DMS114 treated with DMSO at 0.1 percent for 48 hours (cell line): Measurements from ENCODE around the gene GARS1.

Source experiments
- DNase-seq: peaks from one replicate; lab custom pipeline; 2025; ENCODE audit not compliant: unreplicated experiment; lab: John Stamatoyannopoulos, UW

The GARS1 gene, protein sequence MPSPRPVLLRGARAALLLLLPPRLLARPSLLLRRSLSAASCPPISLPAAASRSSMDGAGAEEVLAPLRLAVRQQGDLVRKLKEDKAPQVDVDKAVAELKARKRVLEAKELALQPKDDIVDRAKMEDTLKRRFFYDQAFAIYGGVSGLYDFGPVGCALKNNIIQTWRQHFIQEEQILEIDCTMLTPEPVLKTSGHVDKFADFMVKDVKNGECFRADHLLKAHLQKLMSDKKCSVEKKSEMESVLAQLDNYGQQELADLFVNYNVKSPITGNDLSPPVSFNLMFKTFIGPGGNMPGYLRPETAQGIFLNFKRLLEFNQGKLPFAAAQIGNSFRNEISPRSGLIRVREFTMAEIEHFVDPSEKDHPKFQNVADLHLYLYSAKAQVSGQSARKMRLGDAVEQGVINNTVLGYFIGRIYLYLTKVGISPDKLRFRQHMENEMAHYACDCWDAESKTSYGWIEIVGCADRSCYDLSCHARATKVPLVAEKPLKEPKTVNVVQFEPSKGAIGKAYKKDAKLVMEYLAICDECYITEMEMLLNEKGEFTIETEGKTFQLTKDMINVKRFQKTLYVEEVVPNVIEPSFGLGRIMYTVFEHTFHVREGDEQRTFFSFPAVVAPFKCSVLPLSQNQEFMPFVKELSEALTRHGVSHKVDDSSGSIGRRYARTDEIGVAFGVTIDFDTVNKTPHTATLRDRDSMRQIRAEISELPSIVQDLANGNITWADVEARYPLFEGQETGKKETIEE

DNA sequence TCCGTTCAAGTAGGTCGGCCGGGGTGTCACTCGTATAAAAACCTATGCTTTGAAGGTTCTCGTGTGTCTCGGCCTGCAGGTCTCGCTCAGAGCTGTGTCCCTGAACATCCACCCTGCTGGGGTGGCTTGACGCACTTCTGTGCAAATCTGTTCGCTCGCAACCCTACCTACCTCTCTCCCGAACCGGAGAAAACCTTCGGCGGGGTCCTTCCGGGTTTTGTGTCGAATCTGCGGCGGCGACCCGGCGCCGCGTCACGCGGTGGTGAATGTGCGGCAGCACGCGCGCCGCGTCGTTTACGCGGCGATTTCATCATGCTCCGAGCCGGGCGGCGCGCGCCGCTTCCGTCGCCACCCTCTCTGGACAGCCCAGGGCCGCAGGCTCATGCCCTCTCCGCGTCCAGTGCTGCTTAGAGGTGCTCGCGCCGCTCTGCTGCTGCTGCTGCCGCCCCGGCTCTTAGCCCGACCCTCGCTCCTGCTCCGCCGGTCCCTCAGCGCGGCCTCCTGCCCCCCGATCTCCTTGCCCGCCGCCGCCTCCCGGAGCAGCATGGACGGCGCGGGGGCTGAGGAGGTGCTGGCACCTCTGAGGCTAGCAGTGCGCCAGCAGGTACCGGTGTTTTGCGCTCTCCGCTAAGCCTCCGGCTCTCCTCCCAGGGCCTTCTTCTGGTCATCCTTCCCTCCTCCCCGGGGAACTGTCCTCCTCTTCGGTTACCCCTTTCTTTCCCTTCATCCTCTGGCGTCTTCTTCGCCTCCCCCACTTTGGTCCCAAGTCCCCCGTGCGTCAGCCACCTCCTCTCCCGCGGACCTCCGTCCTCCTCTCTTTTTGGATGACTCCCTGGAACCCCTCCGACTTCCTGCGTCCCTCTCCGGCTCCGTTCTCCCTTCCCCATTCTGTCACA, at the start of gene GARS1:
Gene GARS1, plus strand, starts transcription at position 339 of the 896 bp plus-strand sequence. Its CDS starts 44 bp downstream, at position 383.
- DNase-seq, result peak; percentile 78

DNA sequence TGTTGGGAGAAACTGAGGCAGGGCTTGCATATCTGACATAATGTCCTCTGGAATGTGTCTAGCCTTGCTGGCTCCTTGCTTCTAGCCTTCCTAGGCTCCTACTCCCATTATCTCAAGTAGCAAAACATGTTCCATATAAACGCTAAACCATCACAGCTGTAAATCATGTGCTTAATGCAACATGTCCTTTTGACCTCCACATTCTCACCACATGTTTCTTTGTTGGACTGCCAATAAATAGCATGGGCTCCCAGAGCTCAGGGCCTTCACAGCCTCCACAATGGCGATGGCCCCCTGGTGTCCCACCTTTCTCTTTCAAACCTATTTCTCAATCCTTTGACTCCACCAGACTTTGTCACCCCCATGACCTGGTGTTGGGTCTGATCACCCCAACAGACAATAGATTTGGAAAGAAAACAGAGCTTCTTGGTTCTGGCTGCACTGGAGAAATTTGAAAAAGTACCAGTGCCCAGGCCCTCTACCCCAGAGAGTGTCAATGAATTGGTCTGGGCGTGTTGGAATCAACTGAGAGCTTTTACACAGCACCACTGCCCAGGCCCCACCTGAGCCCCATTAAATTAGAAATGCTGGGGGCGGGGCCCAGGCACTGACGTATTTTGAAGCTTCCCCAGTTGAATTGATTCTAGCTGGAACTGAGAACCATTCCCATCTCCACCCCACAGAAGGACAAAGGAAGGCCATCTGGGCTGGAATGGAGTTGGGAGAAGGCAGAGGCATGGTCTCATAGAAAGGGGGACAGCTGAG, 48.7 kb upstream of the GARS1 start:
- DNase-seq, result no peak

- DNase-seq, result no peak
These were observed 48.1 kb upstream of the GARS1 start for GRCh38 chr7:30546596-30546995.

- peak; percentile 59 for DNase-seq
These were observed 45.8 kb upstream of the GARS1 start for GRCh38 chr7:30548845-30549244.

DNA sequence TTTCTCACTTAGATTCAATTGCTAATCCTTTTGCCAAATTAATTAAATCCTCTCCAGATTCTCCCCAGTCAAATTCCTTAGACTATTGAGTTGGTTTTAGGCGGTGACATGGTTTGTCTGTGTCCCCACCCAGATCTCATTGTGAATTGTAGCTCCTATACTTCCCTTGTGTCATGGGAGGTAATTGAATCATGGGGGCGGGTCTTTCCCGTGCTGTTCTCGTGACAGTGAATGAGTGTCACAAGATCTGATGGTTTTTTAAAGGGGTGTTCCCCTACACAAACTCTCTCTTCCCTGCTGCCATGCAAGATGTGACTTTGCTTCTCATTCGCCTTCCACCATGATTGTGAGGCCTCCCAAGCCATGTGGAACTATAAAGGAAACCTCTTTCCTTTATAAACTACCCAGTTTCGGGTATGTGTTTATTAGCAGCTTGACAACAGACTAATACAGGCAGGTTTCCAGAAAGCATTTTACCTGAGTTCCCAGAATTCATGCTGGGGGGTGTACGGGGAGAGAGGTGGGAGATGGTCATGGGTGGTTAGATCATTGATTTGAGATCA, 44.7 kb upstream of the GARS1 start:
- DNase-seq, result no peak

DNA sequence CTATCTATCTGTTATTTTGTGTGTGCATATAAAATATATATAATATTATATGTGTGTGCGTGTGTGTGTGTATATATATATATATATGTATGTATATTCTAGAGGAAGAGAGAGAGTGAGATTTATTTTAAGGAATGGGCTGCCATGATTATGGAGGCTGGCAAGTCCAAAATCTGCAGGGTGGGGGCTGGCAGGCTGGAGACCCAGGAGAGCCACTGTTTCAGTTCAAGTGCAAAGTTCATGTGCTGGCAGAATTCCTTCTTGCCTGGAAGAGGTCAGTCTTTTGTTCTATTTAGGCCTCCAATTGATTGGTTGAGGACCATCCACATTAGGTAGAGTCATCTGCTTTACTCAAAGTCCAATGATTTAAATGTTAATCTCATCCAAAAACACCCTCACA, 42.3 kb upstream of the GARS1 start:
- DNase-seq, result no peak

DNA sequence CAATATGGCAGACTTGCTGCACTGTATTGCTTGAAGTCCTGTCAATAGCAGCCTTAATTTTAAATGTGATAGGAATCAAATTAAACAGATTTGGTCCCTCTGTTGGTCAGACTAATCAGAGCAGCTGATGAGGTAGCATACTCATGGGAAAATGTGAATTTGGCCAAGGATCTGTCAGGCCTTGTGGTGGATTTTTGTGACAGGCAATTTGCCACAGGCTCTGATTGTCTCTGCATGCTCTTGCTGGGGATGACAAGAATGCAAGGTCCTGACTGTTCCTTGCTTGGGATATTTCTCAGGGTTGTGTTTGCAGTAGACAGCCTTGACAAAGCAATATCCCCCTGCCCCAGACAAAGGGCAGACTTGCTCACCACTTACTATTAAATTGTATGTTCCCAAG, 41.5 kb upstream of the GARS1 start:
- no peak for DNase-seq

GRCh38 chr7:30553546-30553945, 41.1 kb upstream of the GARS1 start:
- DNase-seq, result no peak

DNA sequence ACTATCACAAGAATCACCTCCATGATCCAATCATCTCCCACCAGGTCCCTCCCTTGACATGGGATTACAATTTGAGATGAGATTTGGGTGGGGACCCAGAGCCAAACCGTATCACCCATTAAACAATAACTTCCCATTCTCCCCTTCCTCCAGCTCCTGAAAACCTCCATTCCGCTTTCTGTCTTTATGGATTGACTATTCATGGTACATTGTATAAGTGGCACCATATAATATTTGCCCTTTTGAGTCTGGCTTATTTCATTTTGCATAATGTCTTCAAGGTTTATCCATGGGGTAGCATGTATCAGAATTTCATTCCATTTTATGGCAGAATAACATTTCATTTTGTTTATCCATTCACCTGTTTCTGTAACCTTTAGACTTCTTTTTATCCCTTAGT, 39.2 kb upstream of the GARS1 start:
- no peak for DNase-seq

- no peak for DNase-seq
These were observed 37.8 kb upstream of the GARS1 start for GRCh38 chr7:30556840-30557239.

DNA sequence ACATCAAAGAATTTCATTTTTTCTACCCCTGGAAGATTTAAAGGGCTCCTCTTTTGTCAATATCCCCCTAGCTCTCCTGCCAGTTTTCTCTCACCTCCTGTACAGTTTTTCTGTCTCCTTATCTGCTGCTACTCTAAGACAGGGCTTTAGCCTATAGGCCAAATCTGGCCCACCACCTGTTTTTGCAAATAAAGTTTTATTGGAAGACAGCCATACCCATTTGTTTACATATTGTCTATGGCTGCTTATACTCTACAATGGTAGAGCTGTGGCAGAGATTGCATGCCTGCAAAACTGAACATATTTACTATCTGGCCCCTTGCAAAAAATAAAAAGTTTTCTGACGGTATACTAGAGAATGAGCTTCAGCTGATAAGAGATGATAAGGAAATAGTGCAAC, 37.4 kb upstream of the GARS1 start:
- no peak for DNase-seq

DNA sequence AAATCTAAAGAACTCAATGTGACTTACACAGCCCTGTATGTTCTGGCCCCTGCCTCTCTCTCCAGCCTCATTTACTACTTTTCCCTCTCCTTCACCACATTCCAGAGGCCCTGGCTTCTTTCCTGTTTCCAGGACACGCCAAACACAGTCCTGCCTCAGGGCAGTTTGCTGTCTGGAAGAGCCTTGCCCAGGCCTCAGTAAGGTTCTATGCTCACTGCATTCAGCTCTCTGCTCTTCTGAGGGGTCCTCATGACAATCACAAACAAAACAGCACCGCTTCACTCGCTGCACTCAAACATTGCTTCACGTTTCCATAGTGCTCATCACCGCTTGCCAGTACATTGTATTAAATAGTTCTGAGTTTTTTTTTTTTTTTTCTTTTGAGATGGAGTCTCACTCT, 35.1 kb upstream of the GARS1 start:
- no peak for DNase-seq

DNA sequence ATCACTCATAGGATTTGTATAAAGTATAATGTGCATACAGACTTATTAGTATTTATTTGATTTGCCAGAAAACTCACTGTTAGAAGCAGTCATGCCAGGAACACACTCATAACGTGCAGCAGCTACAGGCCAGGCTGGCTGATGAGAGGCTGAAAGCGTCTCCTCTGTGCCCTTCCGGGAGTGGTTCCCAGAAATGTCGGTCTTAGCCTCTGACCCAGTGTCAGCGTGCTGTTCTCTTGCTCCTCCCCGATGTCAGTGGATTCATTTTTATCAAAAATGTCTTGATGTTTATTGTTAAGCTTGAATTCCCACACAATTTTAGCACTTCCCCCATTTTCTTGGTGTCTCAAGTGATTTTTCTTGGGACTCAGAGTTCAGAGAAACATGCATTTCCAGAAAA, 33.3 kb upstream of the GARS1 start:
- no peak for DNase-seq

DNA sequence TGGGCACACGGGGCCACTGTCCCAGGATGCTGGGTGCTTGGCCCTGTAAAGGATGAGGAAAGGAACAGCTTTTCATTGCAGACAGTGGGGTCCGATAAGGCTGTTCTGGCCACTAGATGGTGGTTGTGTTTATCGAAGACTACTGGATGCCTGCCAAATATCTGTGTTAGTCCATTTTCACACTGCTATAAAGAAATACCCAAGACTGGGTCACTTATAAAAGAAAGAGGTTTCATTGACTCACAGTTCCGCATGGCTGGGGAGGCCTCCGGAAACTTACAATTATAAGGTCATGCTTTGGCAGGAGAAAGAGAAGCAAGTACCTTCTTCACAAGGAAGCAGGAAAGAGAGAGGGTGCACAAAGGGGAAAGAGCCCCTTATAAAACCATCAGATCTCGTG, 32.2 kb upstream of the GARS1 start:
- DNase-seq, result no peak

- no peak for DNase-seq
These were observed 31.8 kb upstream of the GARS1 start for GRCh38 chr7:30562909-30563308.

- DNase-seq, result no peak
These were observed 31.2 kb upstream of the GARS1 start for GRCh38 chr7:30563326-30563942.

GRCh38 chr7:30564243-30564892, 30.3 kb upstream of the GARS1 start:
- peak; percentile 72 for DNase-seq

DNA sequence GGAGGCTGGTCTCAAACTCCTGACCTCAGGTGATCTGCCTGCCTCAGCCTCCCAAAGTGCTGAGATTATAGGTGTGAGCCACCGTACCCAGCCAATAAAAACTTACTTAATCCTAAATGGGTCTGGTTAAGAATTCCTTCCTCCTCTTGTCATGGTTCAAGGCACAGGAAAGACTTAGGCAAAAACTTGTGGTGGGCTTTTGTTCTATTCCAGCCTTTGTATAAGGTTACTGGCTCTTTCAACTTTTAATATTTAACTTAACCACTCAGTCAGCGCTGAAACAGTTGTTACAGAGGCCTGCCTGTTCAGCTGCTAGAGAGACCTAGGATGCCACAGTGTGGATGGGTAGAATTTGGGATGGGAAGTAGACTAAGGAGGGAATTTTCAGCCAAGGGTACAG, 28.1 kb upstream of the GARS1 start:
- no peak for DNase-seq

GRCh38 chr7:30567081-30567480, 27.6 kb upstream of the GARS1 start:
- no peak for DNase-seq
